Activated T-cell treated with anti-CD3 and anti-CD28 coated beads, Interleukin-2, amount 50 U/mL, for 1 hour (primary cell): ENCODE data around the gene WIPF3.

Source experiments
- DNase-seq: peaks from one replicate; pipeline ENCODE4 v3.0.0-alpha.2; 2020

Gene WIPF3

GRCh38 chr7:29919790-29920189 lies 113.5 kb downstream of the WIPF3 start:
- DNase-seq = no peak

GRCh38 chr7:29920491-29920890 lies 114.2 kb downstream of the WIPF3 start:
- DNase-seq = no peak

GRCh38 chr7:29921404-29922010 lies 115.2 kb downstream of the WIPF3 start:
- DNase-seq = peak; percentile 26

- DNase-seq = no peak
Observed at GRCh38 chr7:29922921-29923700, 116.8 kb downstream of the WIPF3 start.

GRCh38 chr7:29924006-29924405 lies 117.7 kb downstream of the WIPF3 start:
- DNase-seq = no peak

GRCh38 chr7:29924684-29925083 lies 118.4 kb downstream of the WIPF3 start:
- DNase-seq = no peak

GRCh38 chr7:29926216-29926615 lies 119.9 kb downstream of the WIPF3 start:
- no peak for DNase-seq

- no peak for DNase-seq
Observed at GRCh38 chr7:29926741-29927140, 120.4 kb downstream of the WIPF3 start.

- DNase-seq = no peak
Observed at GRCh38 chr7:29929018-29929807, 122.9 kb downstream of the WIPF3 start.

GRCh38 chr7:29935111-29935510 lies 128.8 kb downstream of the WIPF3 start:
- no peak for DNase-seq

GRCh38 chr7:29937132-29937531 lies 130.8 kb downstream of the WIPF3 start:
- no peak for DNase-seq

- DNase-seq = no peak
Observed at GRCh38 chr7:29940199-29940598, 133.9 kb downstream of the WIPF3 start.

GRCh38 chr7:29945259-29945809 lies 139.0 kb downstream of the WIPF3 start:
- DNase-seq = no peak

GRCh38 chr7:29946428-29947186 lies 140.3 kb downstream of the WIPF3 start:
- DNase-seq = no peak

GRCh38 chr7:29948587-29948986 lies 142.3 kb downstream of the WIPF3 start:
- DNase-seq = no peak

- DNase-seq = no peak
Observed at GRCh38 chr7:29950480-29950879, 144.2 kb downstream of the WIPF3 start.

- DNase-seq = no peak
Observed at GRCh38 chr7:29951206-29951605, 144.9 kb downstream of the WIPF3 start.

GRCh38 chr7:29953726-29954347 lies 147.5 kb downstream of the WIPF3 start:
- no peak for DNase-seq

- DNase-seq = no peak
Observed at GRCh38 chr7:29955075-29955792, 148.9 kb downstream of the WIPF3 start.

- DNase-seq = no peak
Observed at GRCh38 chr7:29955799-29956486, 149.6 kb downstream of the WIPF3 start.

- no peak for DNase-seq
Observed at GRCh38 chr7:29956487-29956836, 150.2 kb downstream of the WIPF3 start.
